BLaER1 (cell line): Measurements from ENCODE around the gene RHO.
A peak's percentile ranks its signal among the peaks of the same experiment; 100 is the strongest.

Experiments
- H3K27ac ChIP-seq: shearing (Covaris generic); formaldehyde crosslinking; 2 replicates; pipeline ENCODE4 v1.8.1; 2022
- H3K27me3 ChIP-seq: shearing (Covaris generic); formaldehyde crosslinking; 2 replicates; pipeline ENCODE4 v1.8.1; 2022
- H3K36me3 ChIP-seq: shearing (Covaris generic); formaldehyde crosslinking; 2 replicates; pipeline ENCODE4 v1.8.1; 2022
- H3K4me1 ChIP-seq: shearing (Covaris generic); formaldehyde crosslinking; 2 replicates; pipeline ENCODE4 v1.8.1; 2022
- H3K4me2 ChIP-seq: shearing (Covaris generic); formaldehyde crosslinking; 2 replicates; pipeline ENCODE4 v1.8.1; 2022
- H3K4me3 ChIP-seq: shearing (Covaris generic); formaldehyde crosslinking; 2 replicates; pipeline ENCODE4 v1.8.1; 2022
- H3K9ac ChIP-seq: shearing (Covaris generic); formaldehyde crosslinking; 2 replicates; pipeline ENCODE4 v1.8.1; 2022
- H3K9me3 ChIP-seq: shearing (Covaris generic); formaldehyde crosslinking; 2 replicates; pipeline ENCODE4 v1.8.1; 2022
- H4K20me1 ChIP-seq: shearing (Covaris generic); formaldehyde crosslinking; 2 replicates; pipeline ENCODE4 v1.8.1; 2022
- Cebpa-rat ChIP-seq: shearing (Covaris generic); IDR thresholded peaks from 2 replicates; pipeline ENCODE4 v1.8.1; 2022

RHO gene

DNA sequence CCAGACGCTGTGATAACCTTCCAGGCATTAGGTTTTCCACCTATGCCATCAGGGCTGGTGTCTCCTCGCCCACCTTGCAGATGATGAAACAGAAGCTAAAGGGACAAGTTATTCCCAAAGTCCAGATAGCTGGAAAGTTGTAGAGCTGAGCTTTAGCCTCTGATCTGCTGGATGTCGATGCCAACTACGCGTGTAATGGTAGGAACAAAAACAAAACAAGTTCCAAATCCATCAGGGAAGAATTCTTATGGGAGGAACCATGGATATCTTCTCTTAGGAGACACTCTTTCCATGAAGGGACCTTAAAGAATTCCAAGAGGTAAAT is 28.1 kb upstream of the RHO start:
- Histone ChIP-seq H3K36me3 (peaks cover 59% of the 10 kb centered on the region), H4K20me1 (no peaks in the 10 kb centered on the region), H3K27me3 (no peaks in the 10 kb centered on the region), H3K4me2 (no peak overlapping the region), H3K9me3 (no peaks in the 10 kb centered on the region), H3K4me1 (peaks cover 12% of the 10 kb centered on the region), H3K9ac (no peak overlapping the region), H3K27ac (no peak overlapping the region), H3K4me3 (no peak overlapping the region)
- no peak for TF ChIP-seq Cebpa-rat

DNA sequence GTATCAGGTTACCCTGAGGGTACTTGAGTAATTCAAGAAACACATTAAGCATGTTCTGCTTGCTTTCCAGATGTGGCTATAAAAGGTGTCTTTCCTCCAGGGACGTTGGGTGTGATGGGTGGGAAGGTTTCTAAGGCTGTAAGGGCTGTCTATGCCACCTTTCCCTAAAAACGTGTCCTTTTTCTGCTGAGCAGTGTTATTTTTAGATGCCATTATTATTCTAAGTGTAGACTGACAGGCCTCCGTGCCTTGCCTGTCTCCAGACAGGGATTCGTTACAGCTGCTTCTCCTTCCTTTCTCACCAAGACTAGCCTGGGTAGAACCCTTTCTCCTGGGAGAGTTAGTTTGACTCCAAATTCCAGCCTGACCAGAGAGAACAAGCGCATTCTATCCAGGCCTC is 26.8 kb upstream of the RHO start:
- Histone ChIP-seq H3K4me2 (no peak overlapping the region), H3K27me3 (no peaks in the 10 kb centered on the region), H3K9me3 (no peaks in the 10 kb centered on the region), H3K9ac (no peak overlapping the region), H3K36me3 (peaks cover 51% of the 10 kb centered on the region), H3K4me3 (no peak overlapping the region), H3K27ac (no peak overlapping the region), H4K20me1 (no peaks in the 10 kb centered on the region), H3K4me1 (peaks cover 25% of the 10 kb centered on the region)
- TF ChIP-seq Cebpa-rat, result no peak

DNA sequence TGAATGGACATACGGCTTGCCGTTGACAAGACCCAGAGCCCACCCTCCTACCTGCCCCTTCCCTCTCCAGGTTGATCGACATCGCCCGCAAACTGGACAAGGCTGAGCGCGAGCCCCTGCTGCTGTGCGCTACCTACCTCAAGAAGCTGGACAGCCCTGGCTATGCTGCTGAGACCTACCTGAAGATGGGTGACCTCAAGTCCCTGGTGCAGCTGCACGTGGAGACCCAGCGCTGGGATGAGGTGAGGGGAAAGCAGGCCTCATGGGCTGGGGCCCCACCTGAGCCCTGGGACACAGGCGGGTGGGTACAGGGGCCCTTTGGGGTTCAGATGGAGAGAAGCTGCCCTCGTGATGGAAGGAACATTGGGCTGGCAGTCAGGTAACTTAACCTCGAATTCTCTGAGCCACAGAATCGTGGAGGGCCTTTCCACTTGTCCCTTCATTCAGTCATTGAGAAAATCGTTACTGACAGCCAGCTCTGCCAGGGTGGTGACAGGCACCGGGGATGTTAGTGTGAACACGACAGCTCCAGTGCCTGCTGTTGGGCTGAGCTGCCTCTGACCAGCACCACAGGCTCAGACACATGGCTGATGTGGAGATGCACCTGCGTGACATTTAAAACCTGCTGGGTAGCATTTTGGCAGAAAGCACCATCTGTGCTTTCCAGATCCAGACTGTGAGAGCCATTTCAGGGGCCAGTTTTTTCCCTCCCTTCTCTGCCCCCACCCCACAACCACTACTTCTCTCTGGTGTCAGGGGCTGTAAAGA is 25.6 kb upstream of the RHO start:
- H3K27ac ChIP-seq, result no peak overlapping the region
- TF ChIP-seq Cebpa-rat, result no peak
- H3K36me3 ChIP-seq, result peaks cover 45% of the 10 kb centered on the region
- no peak overlapping the region for H3K4me2 ChIP-seq
- H3K9ac ChIP-seq, result no peak overlapping the region
- H3K4me1 ChIP-seq, result peaks cover 37% of the 10 kb centered on the region
- no peaks in the 10 kb centered on the region for H3K27me3 ChIP-seq
- no peak overlapping the region for H3K4me3 ChIP-seq
- no peaks in the 10 kb centered on the region for H4K20me1 ChIP-seq
- no peaks in the 10 kb centered on the region for H3K9me3 ChIP-seq

DNA sequence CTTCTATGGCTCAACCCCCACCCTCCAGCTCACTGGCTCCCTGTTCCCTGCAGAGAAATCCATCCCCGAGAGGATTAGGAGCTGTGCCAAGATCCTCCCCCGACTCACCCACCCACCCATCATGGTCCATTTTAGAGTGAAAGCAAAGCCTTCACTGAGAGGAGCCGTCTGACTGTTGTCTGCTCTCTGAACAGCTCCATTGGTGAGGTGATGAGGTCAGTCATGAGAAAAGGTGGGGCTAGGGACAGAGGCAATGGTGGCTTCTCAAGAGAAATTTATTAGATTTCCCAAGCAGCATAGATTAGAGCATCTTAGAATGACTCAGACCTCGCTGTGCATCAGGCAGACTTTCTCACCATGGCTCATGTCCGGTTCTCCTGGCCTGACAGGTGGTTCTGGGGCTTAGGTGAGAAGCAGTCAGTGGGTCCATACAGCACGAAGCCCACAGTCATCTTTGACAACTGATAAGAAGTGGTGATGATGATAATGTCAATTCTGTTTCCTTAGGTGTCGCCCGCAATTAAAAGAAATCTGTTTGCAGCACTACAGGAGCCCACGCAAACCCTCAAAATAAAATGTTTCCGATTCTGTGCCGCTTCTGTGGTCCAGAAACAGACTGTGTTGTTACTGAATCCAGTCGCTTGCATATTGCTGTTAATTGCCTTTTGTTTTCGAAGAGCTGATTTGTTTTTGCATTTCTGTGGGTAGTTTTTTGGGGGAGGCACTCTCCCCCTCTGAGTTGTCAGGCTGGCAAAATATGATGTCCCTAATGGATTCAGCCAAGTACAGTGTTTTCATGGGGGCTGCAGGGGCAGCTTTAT is 24.8 kb upstream of the RHO start:
- TF ChIP-seq Cebpa-rat, result no peak
- peaks cover 46% of the 10 kb centered on the region for H3K4me1 ChIP-seq
- no peak overlapping the region for H3K27ac ChIP-seq
- H4K20me1 ChIP-seq, result no peaks in the 10 kb centered on the region
- no peak overlapping the region for H3K4me3 ChIP-seq
- H3K27me3 ChIP-seq, result no peaks in the 10 kb centered on the region
- no peaks in the 10 kb centered on the region for H3K9me3 ChIP-seq
- peaks cover 45% of the 10 kb centered on the region for H3K36me3 ChIP-seq
- no peak overlapping the region for H3K9ac ChIP-seq
- no peak overlapping the region for H3K4me2 ChIP-seq

DNA sequence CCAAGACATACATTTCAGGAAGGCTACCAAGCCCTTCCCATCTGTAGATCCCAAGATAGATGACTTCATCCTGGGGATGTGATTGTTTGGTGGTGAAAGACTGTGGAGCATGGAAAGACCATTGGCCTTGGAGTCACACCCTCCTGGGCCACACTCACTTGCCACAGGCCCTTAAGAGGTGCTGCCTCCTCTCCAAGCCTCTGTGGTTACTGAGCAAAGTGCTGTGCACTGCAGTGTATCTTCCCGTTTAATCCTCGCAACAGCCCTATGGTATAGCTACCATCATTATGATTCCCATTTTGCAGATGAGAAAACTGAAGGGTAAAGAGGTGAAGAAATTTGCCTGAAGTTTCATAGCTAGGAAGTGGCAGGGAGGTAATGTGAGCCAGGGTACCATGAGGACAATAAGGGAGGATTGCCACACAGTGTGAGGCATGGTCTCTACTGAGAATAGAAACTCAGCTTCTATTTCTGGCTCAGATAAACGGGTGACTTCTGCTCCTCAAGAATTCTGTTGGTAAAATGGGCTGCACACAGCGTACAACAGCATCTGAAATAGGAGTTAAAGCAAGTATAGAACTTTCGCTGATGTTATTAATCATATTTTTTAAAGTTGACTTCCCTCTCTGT is 23.9 kb upstream of the RHO start:
- no peak for TF ChIP-seq Cebpa-rat
- no peak overlapping the region for H3K9ac ChIP-seq
- H3K4me2 ChIP-seq, result peak overlapping the region; percentile 9; the same call in 1 of the 2 replicates
- no peaks in the 10 kb centered on the region for H3K9me3 ChIP-seq
- peaks cover 50% of the 10 kb centered on the region for H3K4me1 ChIP-seq
- peaks cover 45% of the 10 kb centered on the region for H3K36me3 ChIP-seq
- no peaks in the 10 kb centered on the region for H3K27me3 ChIP-seq
- no peaks in the 10 kb centered on the region for H4K20me1 ChIP-seq
- H3K27ac ChIP-seq, result no peak overlapping the region
- no peak overlapping the region for H3K4me3 ChIP-seq

DNA sequence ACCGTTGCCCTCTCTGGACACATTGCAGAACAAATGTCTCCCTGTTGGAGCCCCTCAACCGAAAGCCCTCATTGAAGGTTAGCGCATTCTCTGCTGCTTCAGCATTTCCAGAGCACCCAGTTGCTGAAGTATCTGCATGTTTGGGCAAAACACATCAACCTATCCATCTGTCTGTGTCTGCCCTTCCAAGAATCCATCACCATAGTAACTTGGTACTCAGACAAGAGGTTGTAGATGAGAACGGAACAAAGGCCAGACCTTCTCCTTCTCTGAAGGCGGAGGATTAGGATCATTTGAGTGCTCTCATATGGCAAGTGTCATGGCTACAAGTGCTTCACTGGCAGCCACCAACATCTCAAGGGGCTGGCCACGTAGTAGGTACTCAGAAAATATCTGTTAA is 23.1 kb upstream of the RHO start:
- H3K36me3 ChIP-seq, result peaks cover 39% of the 10 kb centered on the region
- 0 out of 2 replicates have a peak overlapping the region, but pooled peaks have one; percentile 76 for H3K27ac ChIP-seq
- no peak overlapping the region for H3K4me3 ChIP-seq
- TF ChIP-seq Cebpa-rat, result no peak
- no peaks in the 10 kb centered on the region for H3K27me3 ChIP-seq
- H3K4me2 ChIP-seq, result no peak overlapping the region; the same call in 1 of the 2 replicates
- H3K9ac ChIP-seq, result no peak overlapping the region
- H4K20me1 ChIP-seq, result no peaks in the 10 kb centered on the region
- H3K4me1 ChIP-seq, result peaks cover 58% of the 10 kb centered on the region
- H3K9me3 ChIP-seq, result no peaks in the 10 kb centered on the region

DNA sequence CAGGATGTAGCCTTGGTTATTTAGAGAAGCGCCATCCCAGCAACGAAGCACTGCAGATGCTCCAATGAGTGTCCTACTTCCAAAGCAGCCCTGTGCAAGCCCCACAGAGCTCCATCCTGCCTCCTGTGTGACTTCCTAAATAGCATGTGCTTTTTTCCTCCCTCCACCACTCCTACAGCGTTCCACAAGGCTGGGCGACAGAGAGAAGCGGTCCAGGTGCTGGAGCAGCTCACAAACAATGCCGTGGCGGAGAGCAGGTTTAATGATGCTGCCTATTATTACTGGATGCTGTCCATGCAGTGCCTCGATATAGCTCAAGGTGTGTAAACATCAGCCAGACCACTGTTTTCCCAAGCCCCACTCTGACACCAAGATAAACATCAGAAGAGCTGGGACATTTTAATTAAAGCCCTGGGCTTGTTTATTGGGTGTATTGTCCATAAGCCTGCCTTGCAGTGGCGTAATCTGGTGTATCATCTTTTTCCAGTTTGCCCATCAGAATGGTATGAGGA is 22.2 kb upstream of the RHO start:
- peak overlapping the region; percentile 72 for H3K4me2 ChIP-seq

DNA sequence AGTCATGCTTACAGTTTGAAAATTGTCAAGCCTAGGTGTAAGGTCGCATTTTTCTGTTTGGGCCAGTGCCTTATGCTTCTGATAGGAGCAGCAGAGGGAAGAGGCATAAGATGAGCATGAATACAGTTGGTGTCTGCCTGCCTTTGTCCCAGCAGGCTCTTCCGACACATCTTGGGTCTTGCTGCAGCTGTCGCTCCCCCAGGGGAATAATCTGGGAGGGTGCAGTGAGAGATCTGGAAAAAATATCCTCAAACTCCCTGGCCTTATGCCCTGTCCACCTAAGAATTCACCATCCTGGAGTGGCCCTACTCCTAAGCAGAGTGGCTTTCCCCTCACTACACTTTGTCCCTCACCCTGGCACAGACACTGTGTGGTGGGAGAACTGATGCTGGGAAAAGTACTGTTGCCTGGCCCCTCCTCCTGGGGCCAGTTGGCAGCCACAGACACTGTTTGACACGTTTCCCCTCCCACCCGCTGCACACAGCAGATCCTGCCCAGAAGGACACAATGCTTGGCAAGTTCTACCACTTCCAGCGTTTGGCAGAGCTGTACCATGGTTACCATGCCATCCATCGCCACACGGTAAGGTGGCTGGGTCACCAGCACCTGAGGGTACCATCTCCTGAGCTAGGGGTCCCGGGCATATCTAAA is 21.1 kb upstream of the RHO start:
- Histone ChIP-seq H3K27ac (peak overlapping the region; percentile 76), H3K4me3 (peak overlapping the region; percentile 37; the same call in 1 of the 2 replicates), H4K20me1 (no peaks in the 10 kb centered on the region), H3K4me1 (peaks cover 67% of the 10 kb centered on the region), H3K36me3 (peaks cover 28% of the 10 kb centered on the region), H3K9me3 (no peaks in the 10 kb centered on the region), H3K4me2 (peak overlapping the region; percentile 72), H3K9ac (peak overlapping the region; percentile 22), H3K27me3 (no peaks in the 10 kb centered on the region)
- TF ChIP-seq Cebpa-rat, result no peak

More for the DNA sequence above, 22.2 kb upstream of the RHO start:
- H3K4me3 ChIP-seq, result no peak overlapping the region
- H3K27ac ChIP-seq, result peak overlapping the region; percentile 76
- H3K9ac ChIP-seq, result peak overlapping the region; percentile 22; the same call in 1 of the 2 replicates
- H3K27me3 ChIP-seq, result no peaks in the 10 kb centered on the region
- TF ChIP-seq Cebpa-rat, result no peak
- no peaks in the 10 kb centered on the region for H3K9me3 ChIP-seq
- H3K36me3 ChIP-seq, result peaks cover 29% of the 10 kb centered on the region
- H4K20me1 ChIP-seq, result no peaks in the 10 kb centered on the region
- H3K4me1 ChIP-seq, result peaks cover 67% of the 10 kb centered on the region

DNA sequence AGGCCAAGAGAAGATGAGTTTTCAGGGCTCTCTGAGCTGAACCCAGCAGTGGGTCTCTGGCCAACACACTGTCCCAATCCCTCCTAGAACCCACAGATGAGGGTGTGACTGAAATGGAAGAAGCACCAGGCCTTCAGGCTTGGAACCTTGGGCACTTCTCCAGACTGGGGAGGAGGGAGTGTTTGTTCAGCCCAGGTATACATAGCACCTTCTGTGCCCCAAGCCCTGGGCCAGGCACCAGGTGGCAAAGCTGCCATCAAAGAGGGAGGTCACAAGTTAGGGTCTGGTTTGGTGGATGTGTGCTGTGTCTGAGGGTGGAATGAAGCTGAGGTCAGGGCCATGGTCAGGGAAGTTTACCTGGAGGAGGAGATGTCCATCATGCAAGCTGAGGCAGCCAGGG is 15.8 kb upstream of the RHO start:
- peaks cover 43% of the 10 kb centered on the region for H3K36me3 ChIP-seq
- H3K4me2 ChIP-seq, result no peak overlapping the region
- no peaks in the 10 kb centered on the region for H3K9me3 ChIP-seq
- H3K9ac ChIP-seq, result no peak overlapping the region
- H4K20me1 ChIP-seq, result no peaks in the 10 kb centered on the region
- no peak for TF ChIP-seq Cebpa-rat
- no peak overlapping the region for H3K4me3 ChIP-seq
- no peak overlapping the region for H3K27ac ChIP-seq
- H3K4me1 ChIP-seq, result peaks cover 55% of the 10 kb centered on the region
- no peaks in the 10 kb centered on the region for H3K27me3 ChIP-seq
